Esophagus muscularis mucosa (tissue), 4 donors: ENCODE data around the gene CCDC80. TPM values are rescaled to one million over a fixed set of nuclear protein-coding genes. Genes with fewer than 3 reads are reported as not detected.

Experiments
- DNase-seq: peaks from one replicate; pipeline ENCODE4 v3.0.0-alpha.2; 2017; ENCODE audit errors: extremely low spot score
- H3K27ac ChIP-seq, 4 donors: fragments of 200-600 bp; sonication (generic); replicated peaks in 1 of 4; 1 replicate in 3 of 4; 2 replicates in 1 of 4; pipeline ENCODE4 v1.5.1; 2016 to 2019; ENCODE audit warnings: mild to moderate bottlenecking in 1 of 4
- H3K27me3 ChIP-seq, 4 donors: fragments of 200-600 bp; sonication (generic); one replicate each; pipeline versions ENCODE4 v1.5.1 to v1.6.0; 2016 to 2019
- H3K36me3 ChIP-seq, 4 donors: fragments of 200-600 bp; sonication (generic); one replicate each; pipeline ENCODE4 v1.5.1; 2016 to 2019
- H3K4me1 ChIP-seq, 4 donors: fragments of 200-600 bp; sonication (generic); one replicate each; pipeline ENCODE4 v1.5.1; 2016 to 2019
- H3K4me3 ChIP-seq, 4 donors: fragments of 200-600 bp; sonication (generic); 1 replicate in 2 of 4; 2 replicates in 2 of 4; pipeline ENCODE4 v1.5.1; 2016 to 2019; ENCODE audit warnings: mild to moderate bottlenecking in 4 of 4, moderate library complexity in 1 of 4
- H3K9me3 ChIP-seq, 4 donors: fragments of 200-600 bp; sonication (generic); 1 replicate in 3 of 4; 2 replicates in 1 of 4; pipeline ENCODE4 v1.5.1; 2016 to 2019
- EP300 ChIP-seq: sonication (generic); formaldehyde crosslinking; IDR thresholded peaks from one replicate; pipeline ENCODE4 v1.6.1; 2017; ENCODE audit warnings: antibody characterized with exemption
- POLR2A ChIP-seq: fragments of 450-650 bp; IDR thresholded peaks from one replicate; pipeline ENCODE4 v1.6.1; 2017; ENCODE audit warnings: antibody characterized with exemption, moderate library complexity, mild to moderate bottlenecking, low read depth
- POLR2AphosphoS5 ChIP-seq, 2 donors: sonication (generic); formaldehyde crosslinking; IDR thresholded peaks; one replicate each; pipeline ENCODE4 v1.6.1; 2017; ENCODE audit warnings: antibody characterized with exemption in 2 of 2
- WGBS: methylation state at CpG from one replicate; pipeline ENCODE4 v1.1.5; 2018; 5-methylcytosine and 5-hydroxymethylcytosine counted together
- intact Hi-C: fragments of 100-400 bp; cut with DNase I; formaldehyde crosslinking; loops from one replicate; pipeline ENCODE4 v1.15.1; 2023
- total RNA-seq, 4 donors: library from RNA; depleted of rRNA; stranded (reverse); fragments of >200 nt; gene quantifications; one replicate each; pipeline versions ENCODE4 v1.1.0 to v1.2.1, GENCODE V29; 2016
- TF ChIP-seq, protein P1 (sequence below), 3 experiments: fragments of 200-600 bp in 2 of 3; fragments of 450-650 bp in 1 of 3; sonication (generic) in 2 of 3; IDR thresholded peaks; one replicate each; pipeline ENCODE4 v1.5.1; 2017 to 2019; ENCODE audit warnings: antibody characterized with exemption in 3 of 3, mild to moderate bottlenecking in 2 of 3, moderate library complexity in 1 of 3

Gene CCDC80
- total RNA-seq, 4 donors from 2014 or later = 34.7 to 213 (median 127) TPM

DNA sequence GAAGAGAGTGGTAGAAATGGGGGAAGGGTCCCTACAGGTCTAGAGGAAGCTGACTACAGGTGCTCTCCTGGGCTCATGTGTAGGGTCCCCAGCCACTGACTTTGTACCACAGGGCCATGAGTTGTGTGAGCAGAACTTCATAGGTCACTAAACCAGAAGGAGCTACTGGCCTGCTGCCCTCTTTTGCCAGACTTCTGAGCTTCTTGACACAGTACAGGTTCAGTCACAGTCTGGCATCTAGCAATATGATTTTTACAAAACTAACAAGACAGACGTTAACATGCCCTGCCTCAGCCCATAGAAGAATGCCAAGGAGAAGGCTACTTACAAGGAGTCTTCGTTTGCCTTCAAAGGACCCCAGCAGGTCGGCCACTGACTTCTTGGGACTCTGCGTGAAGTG is 3.2 kb downstream of the CCDC80 start:
- 37% methylated on average over 4 of the region's 4 CpGs for WGBS
- Histone ChIP-seq H3K9me3 (no peaks in the 10 kb centered on the region), H3K36me3 (no peaks in the 10 kb centered on the region), H3K27me3 (no peaks in the 10 kb centered on the region), H3K4me3 (peak overlapping the region; percentile 49 to 57 (median 56)), H3K4me1 (peaks cover 31 to 100% (median 95%) of the 10 kb centered on the region in 4 donors), H3K27ac (peak overlapping the region; percentile 83 to 84 (median 83))
- TF ChIP-seq, protein P1, sequence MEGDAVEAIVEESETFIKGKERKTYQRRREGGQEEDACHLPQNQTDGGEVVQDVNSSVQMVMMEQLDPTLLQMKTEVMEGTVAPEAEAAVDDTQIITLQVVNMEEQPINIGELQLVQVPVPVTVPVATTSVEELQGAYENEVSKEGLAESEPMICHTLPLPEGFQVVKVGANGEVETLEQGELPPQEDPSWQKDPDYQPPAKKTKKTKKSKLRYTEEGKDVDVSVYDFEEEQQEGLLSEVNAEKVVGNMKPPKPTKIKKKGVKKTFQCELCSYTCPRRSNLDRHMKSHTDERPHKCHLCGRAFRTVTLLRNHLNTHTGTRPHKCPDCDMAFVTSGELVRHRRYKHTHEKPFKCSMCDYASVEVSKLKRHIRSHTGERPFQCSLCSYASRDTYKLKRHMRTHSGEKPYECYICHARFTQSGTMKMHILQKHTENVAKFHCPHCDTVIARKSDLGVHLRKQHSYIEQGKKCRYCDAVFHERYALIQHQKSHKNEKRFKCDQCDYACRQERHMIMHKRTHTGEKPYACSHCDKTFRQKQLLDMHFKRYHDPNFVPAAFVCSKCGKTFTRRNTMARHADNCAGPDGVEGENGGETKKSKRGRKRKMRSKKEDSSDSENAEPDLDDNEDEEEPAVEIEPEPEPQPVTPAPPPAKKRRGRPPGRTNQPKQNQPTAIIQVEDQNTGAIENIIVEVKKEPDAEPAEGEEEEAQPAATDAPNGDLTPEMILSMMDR (IDR thresholded peaks at IDR 0.05) = no peak
- TF ChIP-seq POLR2AphosphoS5 (IDR thresholded peaks at IDR 0.05) (no peak), EP300 (no peak), POLR2A (no peak)
- intact Hi-C loops = loop anchor here (5.0 kb wide), 1 partner anchor 75 kb away; the partner anchor contains the start of genes ATG3 and SLC35A5
- DNase-seq = no peak

DNA sequence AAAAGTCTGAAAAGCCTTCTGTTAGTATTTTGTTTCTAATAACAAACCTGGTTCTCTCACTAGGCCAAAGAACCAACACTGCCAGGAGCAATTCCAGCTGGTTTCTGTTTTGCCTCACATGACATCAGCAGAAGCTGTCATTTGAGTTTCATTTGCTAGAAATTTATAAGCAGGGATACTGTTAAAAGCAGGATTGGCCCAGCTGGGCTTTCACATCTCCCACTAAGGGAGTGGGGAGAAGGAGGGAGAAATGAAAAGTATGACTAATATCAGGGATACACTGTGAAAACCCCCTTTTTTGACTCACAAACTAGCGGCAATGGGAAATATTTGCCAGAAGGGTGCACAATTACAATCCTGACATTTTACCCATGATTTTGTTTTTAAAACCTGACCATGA is 5.3 kb downstream of the CCDC80 start:
- H3K9me3 ChIP-seq = no peaks in the 10 kb centered on the region
- H3K27me3 ChIP-seq = no peaks in the 10 kb centered on the region
- peak overlapping the region; percentile 83 to 84 (median 83) for H3K27ac ChIP-seq
- no peaks in the 10 kb centered on the region for H3K36me3 ChIP-seq
- peak overlapping the region; percentile 49 to 57 (median 56) for H3K4me3 ChIP-seq
- WGBS = 22% methylated on average over 1 of the region's 1 CpG
- no peak for DNase-seq
- peaks cover 18 to 98% (median 93%) of the 10 kb centered on the region in 4 donors for H3K4me1 ChIP-seq
- no peak for TF ChIP-seq EP300
- TF ChIP-seq POLR2AphosphoS5 (IDR thresholded peaks at IDR 0.05) = peak; percentile 54 to 83
- intact Hi-C loops = loop anchor here (5.0 kb wide), 1 partner anchor 73 kb away; the partner anchor contains the start of genes ATG3 and SLC35A5

DNA sequence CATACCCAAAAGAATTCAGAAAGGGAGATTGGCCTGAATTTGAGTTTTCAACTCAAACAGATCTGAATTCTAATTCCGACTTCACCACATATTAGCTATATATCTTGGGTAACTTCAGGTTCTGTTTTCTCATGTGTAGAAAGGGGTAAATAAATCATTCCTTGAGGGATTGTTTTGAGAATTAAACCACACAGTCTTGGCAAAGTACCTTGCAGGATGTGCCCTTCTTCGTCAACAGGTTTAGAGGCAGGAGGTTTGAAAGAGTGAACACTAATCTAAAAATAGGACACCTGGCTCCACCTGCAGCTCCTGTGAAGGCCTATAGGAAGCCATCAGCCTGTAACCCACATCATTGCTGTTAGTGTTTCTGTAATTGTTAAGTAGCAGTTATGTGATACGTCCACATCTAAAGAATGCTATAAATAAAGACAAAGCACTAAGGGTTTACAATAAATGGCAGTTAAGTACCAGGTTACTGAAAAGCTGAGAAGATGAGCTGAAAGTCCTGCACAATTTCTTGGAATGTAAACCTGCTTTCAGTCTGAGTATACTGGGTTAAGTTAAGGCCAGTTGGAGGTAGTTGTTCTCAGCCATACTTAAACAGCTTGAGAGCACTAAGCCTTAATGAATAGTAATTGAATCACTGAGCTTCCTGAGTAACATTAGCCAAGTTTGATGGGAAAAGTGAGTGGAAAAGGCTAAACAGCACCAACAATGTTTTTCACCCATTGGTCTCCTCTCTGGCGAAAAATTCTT is 6.0 kb downstream of the CCDC80 start:
- Histone ChIP-seq H3K4me1 (peaks cover 18 to 100% (median 93%) of the 10 kb centered on the region in 4 donors), H3K4me3 (peak overlapping the region; percentile 49 to 57 (median 56)), H3K9me3 (no peaks in the 10 kb centered on the region), H3K27ac (peak overlapping the region; percentile 83 to 84 (median 83)), H3K27me3 (no peaks in the 10 kb centered on the region), H3K36me3 (no peaks in the 10 kb centered on the region)
- 56% methylated on average over 4 of the region's 4 CpGs for WGBS
- DNase-seq = no peak
- intact Hi-C loops = loop anchor here (5.0 kb wide), 2 partner anchors 53 to 73 kb away; partner anchors contain the start of genes ATG3 and SLC35A5
- TF ChIP-seq EP300 (no peak), POLR2A (no peak), POLR2AphosphoS5 (IDR thresholded peaks at IDR 0.05) (no peak)
- TF ChIP-seq, protein P1 (IDR thresholded peaks at IDR 0.05) = no peak

DNA sequence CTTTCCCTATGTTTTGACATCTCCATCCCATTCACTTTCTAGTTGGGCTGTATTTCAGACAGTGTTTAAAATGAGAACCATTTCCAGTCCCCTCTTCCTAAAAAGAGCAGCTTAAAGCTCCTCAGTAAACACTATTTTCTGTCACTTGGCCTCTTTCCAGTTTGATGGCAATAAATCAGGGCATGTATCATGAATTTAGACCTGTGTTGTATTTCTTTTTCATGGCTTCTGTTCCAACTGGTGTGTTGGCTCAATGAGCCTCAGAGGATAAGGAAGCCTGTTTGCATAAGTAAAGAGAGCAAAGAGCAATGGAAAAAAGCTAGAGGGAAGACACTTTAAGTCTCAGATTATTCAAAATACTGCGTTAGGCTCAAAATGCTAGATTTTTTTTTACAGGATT is 7.2 kb downstream of the CCDC80 start:
- intact Hi-C loops = loop anchor here (5.0 kb wide), 1 partner anchor 51 kb away; no protein-coding TSS in a partner anchor
- Histone ChIP-seq H3K4me3 (peak overlapping the region; percentile 3 to 57 (median 16)), H3K36me3 (no peaks in the 10 kb centered on the region), H3K4me1 (peaks cover 18 to 96% (median 89%) of the 10 kb centered on the region in 4 donors), H3K27me3 (no peaks in the 10 kb centered on the region), H3K27ac (peak overlapping the region; percentile 83 to 84 (median 83)), H3K9me3 (no peaks in the 10 kb centered on the region)
- WGBS = 33% methylated on average over 1 of the region's 1 CpG
- no peak for DNase-seq
- no peak for TF ChIP-seq POLR2AphosphoS5 (IDR thresholded peaks at IDR 0.05)
- no peak for TF ChIP-seq EP300
- TF ChIP-seq, protein P1 (IDR thresholded peaks at IDR 0.05) = no peak
- TF ChIP-seq POLR2A = no peak

DNA sequence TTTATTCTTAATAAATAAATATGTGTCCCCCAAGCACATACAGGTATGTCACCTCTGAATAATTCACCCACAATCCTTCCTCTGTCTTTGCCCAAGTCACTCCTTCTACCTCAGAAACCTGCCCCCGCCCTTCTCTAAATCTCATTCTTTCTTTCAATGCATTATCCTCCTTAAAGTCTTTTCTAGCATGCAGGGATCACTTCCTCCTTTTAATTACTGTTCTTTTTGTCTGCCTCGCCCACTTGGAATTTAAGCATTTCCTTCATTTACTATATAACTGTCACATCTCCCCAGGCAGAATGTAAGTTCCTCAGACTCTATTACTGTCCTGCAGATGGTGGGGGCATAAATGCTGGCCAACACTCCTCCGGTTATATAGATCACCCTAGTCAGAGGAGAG is 7.8 kb downstream of the CCDC80 start:
- Histone ChIP-seq H3K4me3 (peak overlapping the region in 3 of 4 donors; percentile 3 to 57 (median 18)), H3K36me3 (no peaks in the 10 kb centered on the region), H3K4me1 (peaks cover 18 to 91% (median 86%) of the 10 kb centered on the region in 4 donors), H3K27ac (peak overlapping the region; percentile 83 to 84 (median 83)), H3K9me3 (no peaks in the 10 kb centered on the region), H3K27me3 (no peaks in the 10 kb centered on the region)
- no peak for DNase-seq
- 26% methylated on average over 3 of the region's 3 CpGs for WGBS
- TF ChIP-seq, protein P1 (IDR thresholded peaks at IDR 0.05) = no peak
- TF ChIP-seq POLR2AphosphoS5 (IDR thresholded peaks at IDR 0.05) (no peak), EP300 (no peak), POLR2A (no peak)
- intact Hi-C loops = loop anchor here (5.0 kb wide), 1 partner anchor 51 kb away; no protein-coding TSS in a partner anchor
